ENCODE results near the gene GATD1. TPM values are rescaled to one million over a fixed set of nuclear protein-coding genes. Genes with fewer than 3 reads are reported as not detected.

GATD1 gene
- total RNA-seq, 2 experiments from 2014 or later, result 109 to 117 TPM

DNA sequence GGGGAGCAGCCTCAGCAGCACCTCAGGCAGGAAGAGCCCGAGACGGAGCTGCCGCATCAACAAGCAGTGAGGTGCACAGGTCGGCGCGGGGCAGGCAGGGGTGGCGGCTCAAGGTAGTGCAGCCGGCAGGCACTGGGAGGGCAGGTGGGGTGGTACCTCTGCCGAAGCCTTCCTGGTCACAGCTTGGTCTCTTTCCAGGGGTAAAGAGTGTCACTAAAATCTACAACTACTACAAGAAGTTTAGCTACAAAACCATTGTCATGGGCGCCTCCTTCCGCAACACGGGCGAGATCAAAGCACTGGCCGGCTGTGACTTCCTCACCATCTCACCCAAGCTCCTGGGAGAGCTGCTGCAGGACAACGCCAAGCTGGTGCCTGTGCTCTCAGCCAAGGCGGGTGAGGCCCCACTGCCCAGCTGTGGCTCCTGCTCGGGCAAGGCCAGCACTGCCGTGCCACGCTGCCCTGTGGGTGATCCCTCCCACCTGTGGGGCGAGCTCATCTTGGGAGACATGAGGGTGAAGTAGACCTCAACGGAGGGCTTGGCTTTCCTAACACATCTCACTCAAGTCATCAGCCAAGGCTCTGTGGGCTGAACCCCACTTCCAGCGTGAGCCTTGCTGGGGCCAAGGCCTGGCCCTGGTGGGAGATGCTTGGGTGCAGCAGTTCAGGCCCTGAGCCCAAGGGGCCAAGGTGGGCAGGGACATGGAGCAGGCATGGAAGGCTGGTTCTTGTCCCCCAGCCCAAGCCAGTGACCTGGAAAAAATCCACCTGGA, 13.6 kb downstream of the GATD1 start:
- intact Hi-C loops (cut with micrococcal nuclease; ENCODE audit: unreplicated experiment), result no loop called here
- Histone ChIP-seq H3K4me3 (ENCODE audit: low read depth, low read length, poor library complexity, severe bottlenecking) (no peak overlapping the region), H3K4me2 (ENCODE audit: low read length) (no peak overlapping the region), H3K9me3 (ENCODE audit: low read length) (no peaks in the 10 kb centered on the region), H3K4me1 (ENCODE audit: insufficient read depth, low read length, poor library complexity, severe bottlenecking) (no peaks in the 10 kb centered on the region), H3K27ac (ENCODE audit: low read depth, low read length, poor library complexity, severe bottlenecking) (no peak overlapping the region), H3K79me2 (ENCODE audit: insufficient read depth, low read depth, low read length) (no peaks in the 10 kb centered on the region), H4K20me1 (ENCODE audit: insufficient read depth, low read length) (peaks cover 4% of the 10 kb centered on the region; the same call in 1 of the 2 replicates), H3K36me3 (ENCODE audit: insufficient read depth, low read length) (peaks cover 91% of the 10 kb centered on the region), H2AFZ (ENCODE audit: low read length) (no peak overlapping the region), H3K9me2 (ENCODE audit: insufficient read depth, low read length) (no peaks in the 10 kb centered on the region)
- no TSS peak for BruUV-seq (replicated peaks)
- TF ChIP-seq EZH2phosphoT487 (IDR thresholded peaks at IDR 0.05; ENCODE audit: borderline replicate concordance, low read depth, low read length), result no peak
- TF ChIP-seq, protein P1, sequence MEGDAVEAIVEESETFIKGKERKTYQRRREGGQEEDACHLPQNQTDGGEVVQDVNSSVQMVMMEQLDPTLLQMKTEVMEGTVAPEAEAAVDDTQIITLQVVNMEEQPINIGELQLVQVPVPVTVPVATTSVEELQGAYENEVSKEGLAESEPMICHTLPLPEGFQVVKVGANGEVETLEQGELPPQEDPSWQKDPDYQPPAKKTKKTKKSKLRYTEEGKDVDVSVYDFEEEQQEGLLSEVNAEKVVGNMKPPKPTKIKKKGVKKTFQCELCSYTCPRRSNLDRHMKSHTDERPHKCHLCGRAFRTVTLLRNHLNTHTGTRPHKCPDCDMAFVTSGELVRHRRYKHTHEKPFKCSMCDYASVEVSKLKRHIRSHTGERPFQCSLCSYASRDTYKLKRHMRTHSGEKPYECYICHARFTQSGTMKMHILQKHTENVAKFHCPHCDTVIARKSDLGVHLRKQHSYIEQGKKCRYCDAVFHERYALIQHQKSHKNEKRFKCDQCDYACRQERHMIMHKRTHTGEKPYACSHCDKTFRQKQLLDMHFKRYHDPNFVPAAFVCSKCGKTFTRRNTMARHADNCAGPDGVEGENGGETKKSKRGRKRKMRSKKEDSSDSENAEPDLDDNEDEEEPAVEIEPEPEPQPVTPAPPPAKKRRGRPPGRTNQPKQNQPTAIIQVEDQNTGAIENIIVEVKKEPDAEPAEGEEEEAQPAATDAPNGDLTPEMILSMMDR (conservative IDR thresholded peaks at IDR 0.05; ENCODE audit: low read length), result no peak
- DNase-seq (ENCODE audit: low spot score), result no peak
- ChIA-PET POLR2A (no interaction called here), CTCF (ENCODE audit: unreplicated experiment) (interaction anchor here (1.7 kb wide), 1 partner anchor 15 kb away, joined by 4 read pairs; no protein-coding TSS in a partner anchor)

DNA sequence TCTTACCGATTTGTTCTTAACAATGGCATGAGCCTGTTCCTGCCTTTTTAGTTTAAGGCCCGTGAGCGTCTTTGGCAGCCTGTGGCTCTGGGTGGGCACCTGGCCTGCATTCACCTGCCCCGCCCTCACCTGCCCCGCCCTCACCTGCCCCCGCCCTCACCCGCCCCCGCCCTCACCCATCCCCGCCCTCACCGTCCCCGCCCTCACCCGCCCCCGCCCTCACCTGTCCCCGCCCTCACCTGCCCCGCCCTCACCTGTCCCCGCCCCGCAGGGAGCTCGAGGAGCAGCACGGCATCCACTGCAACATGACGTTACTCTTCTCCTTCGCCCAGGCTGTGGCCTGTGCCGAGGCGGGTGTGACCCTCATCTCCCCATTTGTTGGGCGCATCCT, 14.2 kb downstream of the GATD1 start:
- Histone ChIP-seq H3K9me3 (ENCODE audit: low read length) (no peaks in the 10 kb centered on the region), H3K4me1 (ENCODE audit: insufficient read depth, low read length, poor library complexity, severe bottlenecking) (no peaks in the 10 kb centered on the region), H3K9me2 (ENCODE audit: insufficient read depth, low read length) (no peaks in the 10 kb centered on the region), H3K4me3 (ENCODE audit: low read depth, low read length, poor library complexity, severe bottlenecking) (no peak overlapping the region), H3K27ac (ENCODE audit: low read depth, low read length, poor library complexity, severe bottlenecking) (no peak overlapping the region), H2AFZ (ENCODE audit: low read length) (no peak overlapping the region), H4K20me1 (ENCODE audit: insufficient read depth, low read length) (peaks cover 4% of the 10 kb centered on the region; the same call in 1 of the 2 replicates), H3K36me3 (ENCODE audit: insufficient read depth, low read length) (peaks cover 95% of the 10 kb centered on the region), H3K4me2 (ENCODE audit: low read length) (no peak overlapping the region), H3K79me2 (ENCODE audit: insufficient read depth, low read depth, low read length) (no peaks in the 10 kb centered on the region)
- no peak for DNase-seq (ENCODE audit: low spot score)
- CTCF ChIA-PET (ENCODE audit: unreplicated experiment), result interaction anchor here (1.7 kb wide), 1 partner anchor 14 kb away, joined by 4 read pairs; no protein-coding TSS in a partner anchor
- TF ChIP-seq, protein P1 (conservative IDR thresholded peaks at IDR 0.05; ENCODE audit: low read length), result no peak
- TF ChIP-seq EZH2phosphoT487 (IDR thresholded peaks at IDR 0.05; ENCODE audit: borderline replicate concordance, low read depth, low read length), result no peak
- BruUV-seq (replicated peaks), result no TSS peak
- intact Hi-C loops (cut with micrococcal nuclease; ENCODE audit: unreplicated experiment), result no loop called here
- POLR2A ChIA-PET, result no interaction called here

DNA sequence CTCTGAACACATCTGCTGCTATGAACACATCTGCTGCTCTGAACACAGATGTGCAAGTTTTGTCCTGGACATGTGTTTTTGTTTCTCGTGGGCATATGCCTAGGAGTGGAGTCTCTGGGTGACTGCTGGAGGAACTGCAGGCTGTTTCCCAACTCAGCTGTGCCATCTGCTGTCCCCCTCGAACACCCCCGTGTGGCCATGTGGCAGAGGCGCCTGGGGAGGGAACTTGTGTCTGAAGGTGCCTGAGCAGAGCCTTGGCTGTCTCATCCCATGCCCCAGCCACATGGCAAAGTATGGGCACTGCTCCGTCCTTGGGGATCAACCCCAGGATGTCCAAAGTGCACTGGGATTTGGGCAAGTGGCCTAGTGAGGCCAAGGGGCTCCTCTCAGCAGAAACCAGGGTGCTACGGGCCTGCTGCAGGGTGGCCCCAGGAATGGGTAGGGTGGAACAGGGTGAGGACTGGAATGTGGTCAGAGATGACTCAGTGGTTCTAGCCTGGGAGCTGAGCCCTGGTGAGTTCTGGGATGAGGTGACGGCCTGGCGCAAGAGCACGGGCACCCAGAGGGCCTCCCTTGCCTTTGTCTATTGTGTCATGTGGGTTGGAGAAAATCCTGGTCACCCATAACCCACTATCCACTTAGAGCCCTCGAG, 14.7 kb downstream of the GATD1 start:
- H3K4me3 ChIP-seq (ENCODE audit: low read depth, low read length, poor library complexity, severe bottlenecking), result no peak overlapping the region
- no peak overlapping the region for H3K27ac ChIP-seq (ENCODE audit: low read depth, low read length, poor library complexity, severe bottlenecking)
- ChIA-PET POLR2A (no interaction called here), CTCF (ENCODE audit: unreplicated experiment) (no interaction called here)
- peaks cover 98% of the 10 kb centered on the region for H3K36me3 ChIP-seq (ENCODE audit: insufficient read depth, low read length)
- no TSS peak for BruUV-seq (replicated peaks)
- no peaks in the 10 kb centered on the region for H3K9me2 ChIP-seq (ENCODE audit: insufficient read depth, low read length)
- H4K20me1 ChIP-seq (ENCODE audit: insufficient read depth, low read length), result peaks cover 4% of the 10 kb centered on the region; the same call in 1 of the 2 replicates
- H3K79me2 ChIP-seq (ENCODE audit: insufficient read depth, low read depth, low read length), result no peaks in the 10 kb centered on the region
- H3K4me2 ChIP-seq (ENCODE audit: low read length), result no peak overlapping the region
- peak; percentile 43 for DNase-seq (ENCODE audit: low spot score)
- H3K4me1 ChIP-seq (ENCODE audit: insufficient read depth, low read length, poor library complexity, severe bottlenecking), result no peaks in the 10 kb centered on the region
- TF ChIP-seq EZH2phosphoT487 (IDR thresholded peaks at IDR 0.05; ENCODE audit: borderline replicate concordance, low read depth, low read length), result no peak
- TF ChIP-seq, protein P1 (conservative IDR thresholded peaks at IDR 0.05; ENCODE audit: low read length), result peak; percentile 39; the same call in 1 of the 2 replicates
- no peaks in the 10 kb centered on the region for H3K9me3 ChIP-seq (ENCODE audit: low read length)
- intact Hi-C loops (cut with micrococcal nuclease; ENCODE audit: unreplicated experiment), result no loop called here
- H2AFZ ChIP-seq (ENCODE audit: low read length), result no peak overlapping the region
